Measurements from ENCODE around the gene OOSP4A. TPM values are rescaled to one million over a fixed set of nuclear protein-coding genes. Genes with fewer than 3 reads are reported as not detected.
"Not testable (repeated sequence)": the region's sequence is repeated elsewhere in the genome, so short reads cannot be mapped to it uniquely, and the experiment has no call there.

OOSP4A gene
- total RNA-seq, 1 experiment from 2014 or later = not detected

DNA sequence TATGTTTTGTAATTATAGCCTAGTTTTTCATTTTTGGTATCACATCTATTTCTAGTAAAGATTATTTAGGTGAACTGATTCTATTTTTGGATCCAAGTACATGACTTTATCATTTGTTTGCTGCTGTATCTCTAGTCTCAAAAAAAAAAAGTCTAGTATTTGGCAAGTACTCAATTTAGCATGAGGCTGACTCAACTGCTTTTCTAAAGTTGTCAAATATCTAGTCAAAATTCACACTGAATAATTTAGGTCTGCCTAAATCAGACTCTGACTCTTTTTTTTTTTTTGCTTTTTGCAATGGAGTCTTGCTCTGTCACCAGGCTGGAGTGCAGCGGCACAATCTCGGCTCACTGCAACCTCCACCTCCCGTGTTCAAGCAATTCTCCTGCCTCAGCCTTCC, 2.4 kb downstream of the OOSP4A start:
- in situ Hi-C loops (cut with HindIII; ENCODE audit: low pct_unique_long_range_greater_than_20kb, low sequenced_read_pairs) = no loop called here
- no peak for DNase-seq (ENCODE audit: low read depth, low spot score)

DNA sequence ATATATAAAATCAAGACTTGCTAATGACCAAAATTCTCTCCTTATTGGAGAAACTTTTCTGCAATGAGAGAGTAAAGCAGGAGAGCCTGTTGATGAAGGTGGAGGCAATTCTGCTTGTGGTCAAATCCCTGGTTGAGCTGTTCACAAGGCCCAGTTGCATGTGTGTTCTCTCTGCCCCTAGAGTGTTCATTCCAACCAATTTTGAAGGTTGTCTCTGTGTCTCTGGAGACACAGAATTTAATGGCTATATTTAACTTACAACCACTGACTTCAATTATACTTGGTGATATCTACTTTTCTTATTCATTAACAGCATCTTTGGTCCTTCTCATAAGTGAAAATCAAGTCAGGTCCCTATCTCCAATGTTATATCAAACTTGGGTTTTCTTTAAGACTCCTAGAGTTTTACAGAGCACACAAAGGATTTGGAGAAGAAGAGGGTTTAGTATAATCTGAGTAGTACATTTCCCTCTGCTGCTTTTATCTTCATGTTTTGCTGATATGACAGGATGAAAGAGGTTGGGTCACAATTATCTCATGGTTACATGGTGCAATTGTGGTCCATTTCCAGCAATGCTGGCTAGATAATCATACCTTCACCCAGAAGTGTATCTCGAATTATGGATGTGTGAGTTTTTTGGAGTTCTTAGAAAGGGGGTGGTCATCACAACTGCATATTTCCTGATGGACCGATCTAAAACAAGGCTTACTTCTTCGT, 4.0 kb downstream of the OOSP4A start:
- DNase-seq (ENCODE audit: low read depth, low spot score) = no peak

GRCh38 chr11:59968395-59968783, 4.6 kb downstream of the OOSP4A start:
- in situ Hi-C loops (cut with HindIII; ENCODE audit: low pct_unique_long_range_greater_than_20kb, low sequenced_read_pairs) = no loop called here
- DNase-seq (ENCODE audit: low read depth, low spot score) = no peak

More for the DNA sequence above, 4.0 kb downstream of the OOSP4A start:
- in situ Hi-C loops (cut with HindIII; ENCODE audit: low pct_unique_long_range_greater_than_20kb, low sequenced_read_pairs) = no loop called here

DNA sequence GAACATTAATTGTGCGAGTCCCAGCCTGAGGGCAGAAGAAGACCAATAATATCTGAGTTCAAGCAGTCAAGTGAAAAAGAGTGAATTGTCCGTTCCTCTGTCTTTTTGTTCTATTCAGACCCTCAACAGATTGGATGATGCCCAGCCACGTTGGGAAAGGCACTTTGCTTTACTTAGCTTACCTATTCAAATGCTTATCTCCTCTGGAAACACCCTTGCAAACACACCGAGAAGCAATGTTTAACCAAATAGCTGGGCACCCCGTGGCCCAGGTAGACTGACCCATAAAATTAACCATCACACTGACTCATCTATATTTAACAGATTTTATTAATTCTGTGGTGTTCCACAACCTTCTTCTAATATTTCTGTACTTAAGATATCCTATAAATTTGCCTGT, 9.3 kb downstream of the OOSP4A start:
- in situ Hi-C loops (cut with HindIII; ENCODE audit: low pct_unique_long_range_greater_than_20kb, low sequenced_read_pairs) = no loop called here
- no peak for DNase-seq (ENCODE audit: low read depth, low spot score)

- in situ Hi-C loops (cut with HindIII; ENCODE audit: low pct_unique_long_range_greater_than_20kb, low sequenced_read_pairs) = no loop called here
- DNase-seq (ENCODE audit: low read depth, low spot score) = no peak
Measured at GRCh38 chr11:59981106-59981770, 17.4 kb downstream of the OOSP4A start.

GRCh38 chr11:59982037-59982436, 18.2 kb downstream of the OOSP4A start:
- in situ Hi-C loops (cut with HindIII; ENCODE audit: low pct_unique_long_range_greater_than_20kb, low sequenced_read_pairs); DNase-seq (ENCODE audit: low read depth, low spot score): not testable (repeated sequence)

DNA sequence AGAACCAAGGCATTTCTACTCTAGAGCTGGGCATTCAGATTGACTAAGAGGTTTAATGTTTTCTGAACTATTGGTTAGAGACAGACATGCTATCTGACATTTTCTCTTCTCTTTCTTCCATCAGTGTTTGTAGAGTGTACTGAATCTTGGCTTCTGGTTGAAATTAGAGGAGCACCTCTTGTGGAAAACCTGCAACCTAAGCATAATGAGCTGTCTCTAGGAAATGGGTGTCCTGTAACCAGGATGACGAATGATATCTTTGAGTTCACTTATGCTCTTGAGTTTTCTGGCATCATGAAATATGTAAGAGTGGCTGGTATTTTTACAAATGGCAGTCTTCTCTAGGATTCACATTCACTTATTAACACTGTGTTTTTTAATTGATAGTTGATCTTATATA, 19.4 kb downstream of the OOSP4A start:
- no peak for DNase-seq (ENCODE audit: low read depth, low spot score)

GRCh38 chr11:59984368-59984767, 20.5 kb downstream of the OOSP4A start:
- DNase-seq (ENCODE audit: low read depth, low spot score) = no peak
- in situ Hi-C loops (cut with HindIII; ENCODE audit: low pct_unique_long_range_greater_than_20kb, low sequenced_read_pairs) = no loop called here

More for the DNA sequence above, 19.4 kb downstream of the OOSP4A start:
- in situ Hi-C loops (cut with HindIII; ENCODE audit: low pct_unique_long_range_greater_than_20kb, low sequenced_read_pairs) = no loop called here

DNA sequence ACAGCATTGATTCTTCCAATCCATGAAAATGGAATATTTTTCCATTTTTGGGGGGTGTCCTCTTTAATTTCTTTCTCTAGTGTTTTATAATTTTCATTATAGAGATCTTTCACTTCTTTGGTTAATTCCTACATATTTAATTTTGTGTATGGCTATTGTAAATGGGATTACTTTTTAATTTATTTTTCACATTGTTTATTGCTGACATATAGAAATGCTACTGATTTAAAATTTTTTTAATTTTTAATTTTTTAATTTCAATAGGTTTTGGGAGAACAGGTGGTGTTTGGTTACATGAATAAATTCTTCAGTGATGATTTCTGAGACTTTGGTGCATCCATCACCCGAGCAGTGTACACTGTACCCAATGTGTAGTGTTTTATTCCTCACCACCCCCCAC, 26.6 kb downstream of the OOSP4A start:
- in situ Hi-C loops (cut with HindIII; ENCODE audit: low pct_unique_long_range_greater_than_20kb, low sequenced_read_pairs) = no loop called here
- DNase-seq (ENCODE audit: low read depth, low spot score) = no peak

- in situ Hi-C loops (cut with HindIII; ENCODE audit: low pct_unique_long_range_greater_than_20kb, low sequenced_read_pairs) = no loop called here
- DNase-seq (ENCODE audit: low read depth, low spot score) = no peak
Measured at GRCh38 chr11:59992425-59992824, 28.6 kb downstream of the OOSP4A start.

DNA sequence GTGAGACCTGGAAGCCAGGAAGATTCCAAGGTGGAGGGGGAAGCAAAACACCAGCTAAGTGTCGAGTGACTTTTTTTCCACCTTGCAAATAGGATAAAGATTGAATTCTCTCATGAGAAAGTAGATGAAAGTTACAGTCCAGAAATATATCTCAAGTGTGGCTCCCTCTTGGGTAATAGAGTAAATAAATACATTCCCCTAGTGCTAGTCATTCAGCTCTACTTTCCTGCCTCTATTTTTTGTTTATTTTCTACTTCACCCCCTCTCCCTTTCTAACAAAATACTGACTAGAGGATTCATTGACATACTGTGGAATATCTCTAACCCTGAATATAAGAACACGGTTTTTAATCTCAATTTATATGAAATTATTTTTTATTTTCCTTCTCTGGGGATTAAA, 34.0 kb downstream of the OOSP4A start:
- in situ Hi-C loops (cut with HindIII; ENCODE audit: low pct_unique_long_range_greater_than_20kb, low sequenced_read_pairs) = no loop called here
- DNase-seq (ENCODE audit: low read depth, low spot score) = no peak

GRCh38 chr11:59999691-60000090, 35.9 kb downstream of the OOSP4A start:
- DNase-seq (ENCODE audit: low read depth, low spot score) = no peak
- in situ Hi-C loops (cut with HindIII; ENCODE audit: low pct_unique_long_range_greater_than_20kb, low sequenced_read_pairs) = no loop called here

GRCh38 chr11:60003729-60004128, 39.9 kb downstream of the OOSP4A start:
- in situ Hi-C loops (cut with HindIII; ENCODE audit: low pct_unique_long_range_greater_than_20kb, low sequenced_read_pairs) = no loop called here
- DNase-seq (ENCODE audit: low read depth, low spot score) = no peak

- in situ Hi-C loops (cut with HindIII; ENCODE audit: low pct_unique_long_range_greater_than_20kb, low sequenced_read_pairs) = no loop called here
- no peak for DNase-seq (ENCODE audit: low read depth, low spot score)
Measured at GRCh38 chr11:60005360-60005759, 41.5 kb downstream of the OOSP4A start.

GRCh38 chr11:60016881-60017280, 53.0 kb downstream of the OOSP4A start, which contains the start of gene OOSP4B:
TSS of gene OOSP4B (plus strand) at chr11:60017181.
- no peak for DNase-seq (ENCODE audit: low read depth, low spot score)
- in situ Hi-C loops (cut with HindIII; ENCODE audit: low pct_unique_long_range_greater_than_20kb, low sequenced_read_pairs) = no loop called here

DNA sequence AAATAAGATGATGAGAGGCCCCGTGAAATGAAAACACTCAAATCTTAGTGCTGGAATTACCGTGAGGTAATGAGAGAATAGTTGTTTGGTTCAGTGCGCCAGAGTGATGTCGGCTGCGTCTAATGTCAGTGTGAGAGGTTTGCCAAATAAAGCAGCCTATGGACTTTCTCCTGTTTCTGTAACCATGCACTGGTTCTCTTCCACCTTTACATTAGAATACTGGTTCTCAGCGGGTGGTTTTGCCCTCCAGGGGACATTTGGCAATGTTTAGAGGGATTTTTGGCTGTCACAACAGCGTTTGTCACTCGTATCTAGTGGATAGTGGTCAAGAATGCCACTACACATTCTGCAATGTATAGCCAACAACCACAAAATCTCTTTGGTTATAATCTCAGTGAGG, 54.2 kb downstream of the OOSP4A start:
- no peak for DNase-seq (ENCODE audit: low read depth, low spot score)
- in situ Hi-C loops (cut with HindIII; ENCODE audit: low pct_unique_long_range_greater_than_20kb, low sequenced_read_pairs) = no loop called here

All from SK-MEL-5 (cell line).